Transverse colon (tissue), 4 donors: ENCODE data around the gene ANKS1B.

Source experiments
- CTCF ChIP-seq, 5 experiments: fragments of 200-600 bp in 3 of 5; fragments of 450-650 bp in 2 of 5; sonication (generic) in 3 of 5; IDR thresholded peaks; 1 replicate in 2 of 5; 2 replicates in 3 of 5; pipeline ENCODE4 v1.5.1; 2016 to 2017; ENCODE audit warnings: antibody characterized with exemption in 5 of 5, inconsistent platforms in 3 of 5, mild to moderate bottlenecking in 2 of 5, moderate library complexity in 1 of 5
- POLR2A ChIP-seq: fragments of 450-650 bp; IDR thresholded peaks from one replicate; pipeline ENCODE4 v1.6.1; 2016; ENCODE audit warnings: antibody characterized with exemption, mild to moderate bottlenecking, moderate library complexity
- POLR2AphosphoS5 ChIP-seq, 3 donors: sonication (generic); formaldehyde crosslinking; IDR thresholded peaks; one replicate each; pipeline ENCODE4 v1.6.1; 2016; ENCODE audit warnings: antibody characterized with exemption in 3 of 3

- TF ChIP-seq POLR2A (no peak), POLR2AphosphoS5 (IDR thresholded peaks at IDR 0.05) (no peak), CTCF (IDR thresholded peaks at IDR 0.05) (no peak)
These were observed 1227.3 kb downstream of the ANKS1B start for GRCh38 chr12:98757455-98757854.
